Nasal cavity respiratory epithelium epithelial cell of viscerocranial mucosa (primary cell): ENCODE measurements around the gene GJA3. TPM values are rescaled to one million over a fixed set of nuclear protein-coding genes. Genes with fewer than 3 reads are reported as not detected.

Experiments used
- total RNA-seq: library from RNA; depleted of rRNA; stranded (reverse); fragments of >200 nt; gene quantifications from 2 replicates; pipeline ENCODE4 v1.2.3, GENCODE V29; 2014

GJA3 gene
- total RNA-seq = under 0.01 and 0.43 TPM in 2 replicates

GRCh38 chr13:20160306-20161274, at the start of gene GJA3:
Gene GJA3, minus strand, starts transcription at chr13:20161052. Its CDS starts 17,764 bp downstream, at chr13:20143288.

GRCh38 chr13:20192836-20193161, 31.9 kb upstream of the GJA3 start, which contains the start of gene GJB2:
Gene GJB2, minus strand, starts transcription at chr13:20192938. Its CDS starts 3,357 bp downstream, at chr13:20189581.

Other genes starting within 250 kb of the GJA3 start
- gene ZMYM2, start 202.3 kb downstream of the GJA3 start, total RNA-seq = 66.0 and 104 TPM in 2 replicates
- 153 and 672 TPM in 2 replicates for gene GJB2, start 31.9 kb upstream of the GJA3 start, total RNA-seq
- gene GJB6, start 71.3 kb upstream of the GJA3 start, total RNA-seq = 20.2 and 74.0 TPM in 2 replicates